Neural cell (in vitro differentiated cells): ENCODE results near the gene CARD16.

Source experiments
- POLR2AphosphoS5 ChIP-seq: IDR thresholded peaks from 2 replicates; pipeline ENCODE4 v1.6.1; 2012
- RAD21 ChIP-seq: fragments of 450-650 bp; conservative IDR thresholded peaks from 2 replicates; pipeline ENCODE4 v1.6.1; 2014; ENCODE audit warnings: antibody characterized with exemption, mild to moderate bottlenecking, moderate library complexity
- TF ChIP-seq, protein P1 (sequence below): fragments of 450-650 bp; IDR thresholded peaks from 2 replicates; pipeline ENCODE4 v1.5.1; 2014; ENCODE audit warnings: antibody characterized with exemption, mild to moderate bottlenecking, moderate library complexity; ENCODE audit not compliant: poor library complexity, severe bottlenecking

DNA sequence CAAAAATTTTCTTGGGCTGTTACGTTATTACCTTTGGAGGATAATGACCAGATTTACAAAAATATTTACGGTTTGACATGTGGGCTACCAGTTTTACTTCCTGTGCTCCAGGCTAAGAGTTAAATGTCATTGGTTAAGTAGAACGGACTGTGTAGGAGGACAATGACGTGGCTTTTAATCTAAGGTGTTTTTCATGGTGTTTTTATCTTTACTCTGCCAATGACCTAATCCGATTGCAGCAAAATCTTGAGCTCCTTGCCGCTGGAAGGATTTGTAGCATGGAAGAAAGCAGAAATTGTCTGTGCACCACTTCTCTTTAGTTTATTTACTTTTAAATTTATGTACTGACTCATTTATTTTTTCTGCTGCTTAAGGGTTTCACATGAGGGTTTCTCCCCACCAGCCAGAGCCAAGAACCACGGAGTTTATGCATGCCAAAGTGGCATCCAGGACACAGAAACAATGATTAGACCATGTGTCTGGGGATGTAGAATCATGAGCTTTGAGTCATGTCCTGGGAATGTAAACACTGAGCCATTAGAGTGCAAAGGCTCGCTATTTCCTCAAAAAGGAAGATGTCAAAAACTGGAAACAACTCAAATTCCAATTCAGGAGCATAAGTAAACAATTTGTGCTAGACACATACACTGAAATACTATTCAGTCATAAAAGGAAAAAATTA lies 1.9 kb upstream of the CARD16 start:
- TF ChIP-seq, protein P1, sequence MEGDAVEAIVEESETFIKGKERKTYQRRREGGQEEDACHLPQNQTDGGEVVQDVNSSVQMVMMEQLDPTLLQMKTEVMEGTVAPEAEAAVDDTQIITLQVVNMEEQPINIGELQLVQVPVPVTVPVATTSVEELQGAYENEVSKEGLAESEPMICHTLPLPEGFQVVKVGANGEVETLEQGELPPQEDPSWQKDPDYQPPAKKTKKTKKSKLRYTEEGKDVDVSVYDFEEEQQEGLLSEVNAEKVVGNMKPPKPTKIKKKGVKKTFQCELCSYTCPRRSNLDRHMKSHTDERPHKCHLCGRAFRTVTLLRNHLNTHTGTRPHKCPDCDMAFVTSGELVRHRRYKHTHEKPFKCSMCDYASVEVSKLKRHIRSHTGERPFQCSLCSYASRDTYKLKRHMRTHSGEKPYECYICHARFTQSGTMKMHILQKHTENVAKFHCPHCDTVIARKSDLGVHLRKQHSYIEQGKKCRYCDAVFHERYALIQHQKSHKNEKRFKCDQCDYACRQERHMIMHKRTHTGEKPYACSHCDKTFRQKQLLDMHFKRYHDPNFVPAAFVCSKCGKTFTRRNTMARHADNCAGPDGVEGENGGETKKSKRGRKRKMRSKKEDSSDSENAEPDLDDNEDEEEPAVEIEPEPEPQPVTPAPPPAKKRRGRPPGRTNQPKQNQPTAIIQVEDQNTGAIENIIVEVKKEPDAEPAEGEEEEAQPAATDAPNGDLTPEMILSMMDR, result no peak
- TF ChIP-seq RAD21 (no peak), POLR2AphosphoS5 (no peak)
